ENCODE data around the gene MSH3. TPM values are rescaled to one million over a fixed set of nuclear protein-coding genes. Genes with fewer than 3 reads are reported as not detected.
"Not testable (repeated sequence)": the region's sequence is repeated elsewhere in the genome, so short reads cannot be mapped to it uniquely, and the experiment has no call there.

MSH3 gene
- polyA plus RNA-seq, 4 donors: 21.6 to 26.8 (median 21.8) TPM

DNA sequence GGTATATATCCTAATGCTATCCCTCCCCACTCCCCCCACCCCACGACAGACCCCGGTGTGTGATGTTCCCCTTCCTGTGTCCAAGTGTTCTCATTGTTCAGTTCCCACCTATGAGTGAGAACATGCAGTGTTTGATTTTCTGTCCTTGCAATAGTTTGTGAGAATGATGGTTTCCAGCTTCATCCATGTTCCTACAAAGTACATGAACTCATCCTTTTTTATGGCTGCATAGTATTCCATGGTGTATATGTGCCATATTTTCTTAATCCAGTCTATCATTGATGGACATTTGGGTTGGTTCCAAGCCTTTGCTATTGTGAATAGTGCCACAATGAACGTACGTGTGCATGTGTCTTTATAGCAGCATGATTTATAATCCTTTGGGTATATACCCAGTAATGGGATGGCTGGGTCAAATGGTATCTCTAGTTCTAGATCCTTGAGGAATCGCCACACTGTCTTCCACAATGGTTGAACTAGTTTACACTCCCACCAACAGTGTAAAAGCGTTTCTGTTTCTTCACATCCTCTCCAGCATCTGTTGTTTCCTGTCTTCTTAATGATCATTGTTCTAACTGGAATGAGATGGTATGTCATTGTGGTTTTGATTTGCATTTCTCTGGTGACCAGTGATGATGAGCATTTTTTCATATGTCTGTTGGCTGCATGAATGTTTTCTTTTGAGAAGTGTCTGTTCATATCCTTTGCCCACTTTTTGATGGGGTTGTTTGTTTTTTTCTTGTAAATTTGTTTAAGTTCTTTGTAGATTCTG, 186.8 kb downstream of the MSH3 start:
- DNase-seq (ENCODE audit: low read depth in 4 of 4, low spot score in 3 of 4): not testable (repeated sequence)

DNA sequence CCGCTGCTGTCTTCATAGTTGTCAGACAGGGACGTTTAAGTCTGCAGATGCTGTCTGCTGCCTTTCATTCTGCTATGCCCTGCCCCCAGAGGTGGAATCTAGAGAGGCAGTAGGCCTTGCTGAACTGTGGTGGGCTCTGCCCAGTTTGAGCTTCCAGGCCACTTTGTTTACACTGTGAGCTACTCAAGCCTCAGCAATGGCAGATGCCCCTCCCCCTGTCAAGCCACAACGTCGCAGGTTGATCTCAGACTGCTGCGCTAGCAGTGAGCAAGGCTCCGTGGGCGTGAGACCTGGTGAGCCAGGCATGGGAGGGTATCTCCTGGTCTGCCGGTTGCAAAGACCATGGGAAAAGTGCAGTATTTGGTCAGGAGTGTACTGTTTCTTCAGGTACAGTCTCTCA, 192.0 kb downstream of the MSH3 start:
- not testable (repeated sequence) for DNase-seq (ENCODE audit: low read depth in 4 of 4, low spot score in 3 of 4)

DNA sequence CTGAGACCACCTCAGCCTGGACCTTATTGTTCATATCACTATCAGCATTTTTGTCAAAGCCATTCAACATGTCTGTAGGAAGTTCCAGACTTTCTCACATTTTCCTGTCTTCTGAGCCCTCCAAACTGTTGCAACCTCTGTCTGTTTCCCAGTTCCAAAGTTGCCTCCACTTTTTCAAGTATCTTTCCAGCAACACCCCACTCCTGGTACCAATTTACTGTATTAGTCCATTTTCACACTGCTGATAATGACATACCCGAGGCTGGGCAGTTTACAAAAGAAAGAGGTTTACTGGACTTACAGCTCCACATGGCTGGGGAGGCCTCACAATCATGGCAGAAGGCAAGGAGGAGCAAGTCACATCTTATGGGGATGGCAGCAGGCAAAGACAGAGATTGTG, 195.7 kb downstream of the MSH3 start:
- DNase-seq (ENCODE audit: low read depth in 4 of 4, low spot score in 3 of 4): not testable (repeated sequence)

DNA sequence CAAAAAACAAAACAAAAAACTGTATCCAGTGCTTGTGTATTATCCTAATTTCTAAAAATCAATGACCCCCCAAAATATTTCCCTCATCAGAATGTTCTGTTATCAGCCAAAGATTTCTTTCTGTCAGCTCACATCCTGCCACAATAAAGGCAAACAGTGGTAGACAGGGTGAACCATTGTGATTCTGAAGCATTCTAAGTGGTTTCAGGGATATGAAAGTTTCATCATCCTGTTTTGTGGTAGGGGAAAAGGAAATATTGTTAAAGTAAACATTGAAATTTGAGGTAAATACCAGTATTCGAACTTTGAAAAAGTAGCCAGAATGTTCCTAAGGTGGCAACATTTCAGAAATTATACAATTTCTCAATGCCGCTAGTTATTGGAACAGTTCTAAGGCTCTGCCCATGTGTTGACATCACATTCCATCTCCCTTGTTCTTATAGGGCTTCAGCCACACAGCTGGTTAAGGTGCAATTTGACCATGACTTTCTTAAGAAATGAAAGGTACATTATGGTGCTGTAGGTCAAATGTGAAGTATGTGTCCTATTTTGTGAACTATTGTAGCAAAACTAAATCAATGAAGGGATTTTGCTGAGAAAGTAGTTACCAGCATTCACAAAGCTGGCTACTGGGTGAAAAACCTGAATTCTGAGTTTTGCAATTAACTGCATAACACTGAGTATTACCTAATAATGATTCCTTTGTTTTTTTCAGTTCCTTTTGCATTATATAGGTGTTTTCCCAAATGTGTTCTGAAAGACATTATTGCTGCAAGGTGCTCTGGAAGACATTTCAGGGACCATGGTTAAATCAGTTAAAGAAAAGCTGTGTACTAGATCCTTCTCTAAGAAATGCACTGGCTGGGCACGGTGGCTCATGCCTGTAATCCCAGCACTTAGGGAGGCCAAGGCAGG, 198.1 kb downstream of the MSH3 start:
- no peak for DNase-seq (ENCODE audit: low read depth in 4 of 4, low spot score in 3 of 4)

DNA sequence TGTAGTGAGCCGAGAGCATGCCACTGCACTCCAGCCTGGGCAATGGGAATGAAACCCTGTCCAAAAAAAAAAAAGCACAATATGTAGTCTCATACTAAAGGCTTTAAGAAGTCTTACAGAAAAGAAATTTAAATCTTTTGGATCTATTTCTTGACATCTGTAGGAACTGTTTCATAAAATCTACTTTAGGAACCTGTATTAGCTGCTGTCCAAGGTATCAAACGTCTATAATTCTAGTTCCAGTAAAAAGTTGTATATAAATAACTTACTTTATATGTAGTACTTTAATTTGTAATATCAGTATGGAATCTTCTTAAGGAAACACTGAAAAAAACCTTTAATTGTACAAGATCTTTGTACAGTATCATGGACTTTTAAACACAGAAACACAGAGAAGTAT, 199.0 kb downstream of the MSH3 start:
- DNase-seq (ENCODE audit: low read depth in 4 of 4, low spot score in 3 of 4): no peak

DNA sequence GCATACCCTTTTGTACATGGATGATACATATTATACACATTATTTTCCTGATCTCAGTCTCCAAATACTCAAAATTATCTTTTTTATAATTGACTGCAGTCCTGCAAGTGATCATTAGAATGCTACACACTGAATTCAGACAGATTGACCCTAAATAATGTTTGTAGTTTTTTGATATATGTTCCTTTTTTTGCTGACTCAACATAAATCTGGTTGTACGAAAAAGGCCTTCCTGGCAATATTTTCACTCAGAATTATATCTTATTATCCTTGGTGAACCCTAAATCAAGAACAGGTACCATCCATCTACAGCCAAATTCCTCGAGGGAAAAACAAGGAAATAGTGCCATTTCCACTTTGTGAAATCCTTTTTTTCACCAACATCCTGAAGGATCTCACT, 200.1 kb downstream of the MSH3 start:
- DNase-seq (ENCODE audit: low read depth in 4 of 4, low spot score in 3 of 4): no peak

DNA sequence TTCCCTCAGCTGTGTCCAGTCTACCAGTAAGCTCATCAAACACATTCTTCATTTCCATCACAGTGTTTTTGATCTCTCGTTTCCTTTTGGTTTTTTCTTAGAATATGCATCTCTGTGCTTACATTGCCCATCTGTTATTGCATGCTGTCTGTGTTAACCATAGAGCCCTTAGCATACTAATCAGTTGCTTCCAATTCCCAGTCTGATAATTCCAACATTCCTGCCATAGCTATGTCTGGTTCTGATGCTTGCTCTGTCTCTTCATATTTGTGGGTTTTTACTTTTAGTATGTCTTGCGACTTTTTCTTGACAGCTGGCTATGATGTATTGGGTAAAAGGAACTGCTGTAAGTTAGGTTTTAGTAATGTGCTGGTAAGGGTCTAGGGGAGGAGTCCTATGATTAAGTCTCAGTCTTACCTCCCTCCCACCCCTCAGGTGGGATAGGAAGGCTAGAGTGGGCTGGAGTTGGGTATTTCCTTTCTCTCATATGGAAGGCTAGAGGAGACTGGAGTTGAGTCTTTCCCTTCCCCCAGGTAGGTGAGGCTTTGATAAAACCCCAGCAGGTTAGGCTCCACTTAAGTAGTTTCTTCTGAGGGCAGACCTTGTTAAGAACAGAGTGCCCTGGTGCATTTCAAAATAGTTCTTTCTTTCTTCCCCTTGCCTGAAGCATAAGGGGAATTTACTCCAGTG, 206.6 kb downstream of the MSH3 start:
- no peak for DNase-seq (ENCODE audit: low read depth in 4 of 4, low spot score in 3 of 4)

DNA sequence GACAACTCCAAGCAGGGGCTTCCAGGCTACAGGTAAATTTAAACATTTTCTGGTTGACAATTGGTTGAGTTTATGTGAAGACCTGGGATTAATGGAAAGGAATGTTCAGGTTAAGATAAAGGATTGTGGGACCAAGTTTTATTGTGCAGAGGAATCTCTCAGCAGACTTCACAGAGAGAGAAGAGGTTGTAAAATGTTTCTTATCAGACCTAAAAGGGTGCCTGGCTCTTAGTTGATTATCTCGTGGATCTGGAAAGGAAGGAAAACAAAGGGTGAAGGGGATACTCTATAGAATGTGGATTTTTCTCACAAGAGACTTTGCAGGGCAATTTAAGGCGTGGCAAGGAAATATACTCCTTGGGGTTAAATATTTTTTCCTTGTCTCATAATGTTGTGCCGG, 209.3 kb downstream of the MSH3 start:
- DNase-seq (ENCODE audit: low read depth in 4 of 4, low spot score in 3 of 4): no peak

DNA sequence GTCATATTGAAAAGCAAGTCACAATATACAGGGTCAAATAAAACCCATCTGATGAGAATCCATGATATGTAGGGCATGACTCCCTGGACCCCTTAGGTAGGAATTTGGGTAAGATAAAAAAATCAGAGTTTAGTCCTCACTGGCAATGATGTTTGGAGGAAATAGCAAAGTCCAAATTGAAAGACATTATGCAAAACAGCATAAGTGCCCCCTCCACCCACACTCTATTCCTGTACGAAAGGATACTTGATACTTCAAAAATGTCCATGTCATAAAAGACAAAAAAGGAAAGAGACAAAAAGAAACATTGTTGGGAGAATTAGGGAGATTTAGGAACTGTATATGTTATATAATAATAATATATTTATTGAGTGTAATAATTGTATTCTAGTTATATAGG, 209.7 kb downstream of the MSH3 start:
- DNase-seq (ENCODE audit: low read depth in 4 of 4, low spot score in 3 of 4): no peak

DNA sequence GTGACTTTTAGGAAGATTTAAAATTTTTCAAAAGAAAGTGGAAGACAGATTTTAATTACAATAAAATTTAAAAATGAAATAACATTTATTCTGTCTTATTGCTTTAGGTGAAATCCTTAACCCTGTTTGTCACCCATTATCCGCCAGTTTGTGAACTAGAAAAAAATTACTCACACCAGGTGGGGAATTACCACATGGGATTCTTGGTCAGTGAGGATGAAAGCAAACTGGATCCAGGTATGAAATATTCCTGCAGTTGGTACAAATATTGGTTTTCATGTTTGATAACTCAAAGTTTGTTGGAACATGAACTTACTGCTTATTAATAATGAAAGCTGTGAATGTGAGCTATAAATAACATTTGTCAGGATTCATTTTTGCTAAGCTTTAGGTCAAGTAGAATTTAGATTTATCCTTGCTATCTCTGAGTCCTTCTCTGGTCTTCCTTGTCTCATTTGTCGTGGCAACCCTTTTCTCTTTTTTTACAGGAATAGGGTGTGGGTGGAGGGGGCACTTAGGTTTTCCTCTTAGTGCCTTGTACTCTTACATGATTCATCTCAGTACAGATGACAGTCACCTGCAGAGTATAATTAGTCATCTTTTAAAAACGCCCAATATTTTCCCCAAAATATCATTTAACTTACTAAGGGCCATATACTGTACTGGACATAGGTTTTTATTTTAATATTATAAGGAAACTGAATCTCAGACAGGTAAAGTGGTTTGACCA, 210.4 kb downstream of the MSH3 start:
- no peak for DNase-seq (ENCODE audit: low read depth in 4 of 4, low spot score in 3 of 4)

DNA sequence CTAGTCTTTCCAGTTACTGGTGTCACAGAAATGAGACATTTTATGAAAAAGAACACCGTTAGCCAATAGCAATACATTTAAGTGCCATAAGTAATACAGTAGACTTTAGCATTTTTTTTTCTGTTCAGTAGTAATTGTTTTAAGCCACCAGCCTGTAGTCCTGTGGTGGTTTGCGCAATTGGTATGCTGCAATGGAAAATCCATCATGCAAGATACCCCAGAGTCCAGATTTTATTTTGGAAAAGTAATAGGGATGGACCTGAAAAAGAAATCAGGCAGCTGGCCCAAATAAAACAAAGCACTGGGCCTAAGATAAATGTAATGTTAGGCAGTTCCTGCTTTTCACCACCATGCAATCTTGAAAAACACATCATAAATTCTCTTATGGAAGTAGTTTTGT, 211.1 kb downstream of the MSH3 start:
- DNase-seq (ENCODE audit: low read depth in 4 of 4, low spot score in 3 of 4): no peak

DNA sequence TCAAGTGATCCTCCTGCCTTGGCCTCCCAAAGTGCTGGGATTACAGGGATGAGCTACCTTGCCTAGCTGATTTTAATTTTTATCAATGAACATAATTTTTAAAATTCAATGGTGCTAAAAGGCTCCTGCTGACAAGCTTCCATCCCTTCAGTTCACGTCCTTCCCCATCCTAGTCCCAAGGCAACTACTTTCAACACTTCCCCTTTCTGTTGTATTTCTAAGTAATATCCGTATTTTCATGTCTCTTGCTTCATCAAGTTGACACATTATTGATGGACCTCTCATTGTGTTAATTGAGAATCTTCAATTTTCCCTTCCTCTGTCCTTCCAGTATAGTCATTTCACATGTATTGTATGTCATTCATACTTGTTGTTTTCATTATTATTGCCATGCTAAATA, 211.9 kb downstream of the MSH3 start:
- DNase-seq (ENCODE audit: low read depth in 4 of 4, low spot score in 3 of 4): no peak

DNA sequence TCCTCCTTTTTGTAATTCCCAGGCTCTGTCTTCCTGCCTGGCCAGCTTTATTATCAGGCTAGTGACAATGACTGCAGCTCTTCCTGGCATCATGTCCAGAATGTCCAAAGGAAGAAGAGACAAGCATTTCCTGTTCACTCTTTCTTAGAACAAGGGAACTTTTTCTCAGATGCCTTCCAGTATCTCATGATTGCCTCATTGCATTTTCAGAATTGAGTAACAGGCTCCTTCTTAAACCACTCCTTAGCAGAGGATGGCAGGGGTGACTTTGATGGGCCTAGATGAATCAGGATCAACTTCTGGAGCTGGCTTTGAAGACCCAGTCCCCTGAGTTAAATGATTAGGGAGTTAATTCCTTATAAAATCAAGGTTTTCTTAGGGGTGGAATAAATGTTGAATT, 212.8 kb downstream of the MSH3 start:
- DNase-seq (ENCODE audit: low read depth in 4 of 4, low spot score in 3 of 4): no peak

DNA sequence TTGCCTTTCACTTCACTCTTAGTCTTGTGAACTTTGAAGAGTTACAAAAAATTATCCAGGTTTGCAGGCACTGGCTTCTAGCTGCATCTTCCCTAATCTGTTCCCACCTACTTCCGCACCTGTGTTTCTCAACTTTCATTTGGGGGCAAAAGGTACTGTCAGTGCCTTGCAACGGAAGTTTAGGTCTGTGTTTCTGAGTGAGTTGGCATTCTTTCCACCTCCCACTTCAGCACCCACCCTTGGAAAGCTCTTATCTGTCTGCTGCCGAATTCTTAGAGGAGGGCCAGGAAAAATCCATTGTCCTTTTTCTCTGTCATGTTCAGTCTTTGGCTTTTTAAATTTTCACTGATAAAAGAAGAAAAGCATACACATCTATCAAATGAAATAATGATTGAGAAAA, 216.0 kb downstream of the MSH3 start:
- DNase-seq (ENCODE audit: low read depth in 4 of 4, low spot score in 3 of 4): no peak

DNA sequence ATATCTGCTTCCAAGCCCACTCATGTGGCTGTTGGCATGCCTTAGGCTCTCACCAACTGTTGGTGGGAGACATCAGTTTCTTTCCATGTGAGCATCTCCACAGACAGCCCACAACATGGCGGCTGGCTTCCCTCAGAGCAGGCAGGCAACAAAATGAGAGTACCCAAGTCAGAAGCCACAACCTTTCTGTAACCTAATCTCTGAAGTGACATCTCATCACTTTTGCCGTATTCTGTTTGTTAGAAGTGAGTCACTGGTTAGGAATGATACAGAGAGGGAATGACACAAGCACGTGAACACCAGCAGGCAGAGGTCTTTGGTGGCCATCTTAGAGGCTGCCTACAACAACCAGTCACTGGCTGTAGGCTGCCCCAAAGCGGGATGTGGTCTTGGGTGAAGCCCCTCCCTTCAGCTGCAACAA, 217.1 kb downstream of the MSH3 start:
- DNase-seq (ENCODE audit: low read depth in 4 of 4, low spot score in 3 of 4): no peak

DNA sequence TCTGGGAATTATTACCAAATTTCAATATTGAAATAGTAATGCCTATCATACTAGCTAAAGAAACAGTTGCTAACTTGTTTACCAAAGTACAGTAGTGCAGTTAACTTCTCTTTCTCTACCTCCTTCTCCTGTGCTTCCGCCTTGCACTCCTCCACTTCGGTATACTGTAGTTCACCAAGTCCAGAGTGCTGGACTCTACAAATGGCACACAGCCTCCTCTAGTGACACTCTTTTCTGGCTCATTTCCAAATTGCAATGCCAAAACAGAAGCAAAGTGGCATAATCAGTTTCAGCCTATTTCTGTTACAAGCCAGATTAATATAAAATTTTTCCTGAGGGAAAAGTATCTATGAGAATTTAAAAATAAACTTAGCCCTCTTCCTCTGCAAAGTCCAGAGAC, 219.7 kb downstream of the MSH3 start:
- no peak for DNase-seq (ENCODE audit: low read depth in 4 of 4, low spot score in 3 of 4)

DNA sequence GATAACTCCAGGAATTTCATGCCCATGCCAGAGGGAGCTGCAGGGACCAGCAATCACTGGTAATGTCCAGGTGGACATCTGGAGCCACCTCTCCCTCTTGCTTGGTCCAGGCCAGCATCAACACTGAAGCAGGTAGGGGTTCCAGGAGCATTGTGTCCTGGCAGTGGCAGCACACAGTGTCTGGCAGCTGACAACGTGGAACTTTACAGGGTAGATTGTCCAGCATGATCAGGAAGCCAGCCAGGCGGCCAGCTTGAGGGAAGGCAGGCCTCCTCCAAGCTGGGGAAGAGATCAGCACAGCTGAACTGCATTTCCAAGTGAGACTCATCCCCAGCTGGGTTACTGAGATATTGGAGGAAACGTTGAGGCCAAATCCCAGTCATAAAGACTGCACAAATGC, 223.1 kb downstream of the MSH3 start:
- no peak for DNase-seq (ENCODE audit: low read depth in 4 of 4, low spot score in 3 of 4)

DNA sequence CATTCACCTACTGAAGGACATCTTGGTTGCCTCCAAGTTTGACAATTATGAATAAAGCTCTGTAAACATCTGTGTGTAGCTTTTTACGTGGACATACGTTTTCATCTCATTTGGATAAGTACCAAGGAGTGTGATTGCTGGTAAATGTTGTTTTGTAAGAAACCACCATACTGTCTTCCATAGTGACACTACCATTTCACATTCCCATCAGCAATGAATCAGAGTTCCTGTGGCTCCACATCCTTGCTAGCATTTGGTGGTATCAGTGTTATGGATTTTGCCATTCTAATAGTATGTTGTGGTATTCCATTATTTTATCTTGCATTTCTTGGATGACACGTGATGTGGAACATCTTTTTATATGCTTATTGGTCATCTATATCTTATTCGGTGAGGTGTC, 227.3 kb downstream of the MSH3 start:
- DNase-seq (ENCODE audit: low read depth in 4 of 4, low spot score in 3 of 4): no peak

DNA sequence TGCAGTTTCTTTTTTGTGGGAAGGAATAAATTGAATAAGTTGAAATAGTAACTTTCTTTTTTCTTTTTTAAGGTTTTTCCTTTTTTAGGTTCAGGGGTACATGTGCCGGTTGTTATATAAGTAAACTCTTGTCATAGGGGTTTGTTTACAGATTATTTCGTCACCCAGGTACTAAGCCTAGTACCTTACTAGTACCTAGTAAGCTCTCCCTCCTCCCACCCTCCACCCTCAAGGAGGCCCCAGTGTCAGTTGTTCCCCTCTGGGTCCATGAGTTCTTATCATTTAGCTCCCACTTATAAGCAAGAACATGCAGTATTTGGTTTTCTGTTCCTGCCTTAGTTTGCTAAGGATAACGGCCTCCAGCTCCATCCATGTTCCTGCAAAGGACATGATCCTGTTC, 228.9 kb downstream of the MSH3 start:
- not testable (repeated sequence) for DNase-seq (ENCODE audit: low read depth in 4 of 4, low spot score in 3 of 4)

DNA sequence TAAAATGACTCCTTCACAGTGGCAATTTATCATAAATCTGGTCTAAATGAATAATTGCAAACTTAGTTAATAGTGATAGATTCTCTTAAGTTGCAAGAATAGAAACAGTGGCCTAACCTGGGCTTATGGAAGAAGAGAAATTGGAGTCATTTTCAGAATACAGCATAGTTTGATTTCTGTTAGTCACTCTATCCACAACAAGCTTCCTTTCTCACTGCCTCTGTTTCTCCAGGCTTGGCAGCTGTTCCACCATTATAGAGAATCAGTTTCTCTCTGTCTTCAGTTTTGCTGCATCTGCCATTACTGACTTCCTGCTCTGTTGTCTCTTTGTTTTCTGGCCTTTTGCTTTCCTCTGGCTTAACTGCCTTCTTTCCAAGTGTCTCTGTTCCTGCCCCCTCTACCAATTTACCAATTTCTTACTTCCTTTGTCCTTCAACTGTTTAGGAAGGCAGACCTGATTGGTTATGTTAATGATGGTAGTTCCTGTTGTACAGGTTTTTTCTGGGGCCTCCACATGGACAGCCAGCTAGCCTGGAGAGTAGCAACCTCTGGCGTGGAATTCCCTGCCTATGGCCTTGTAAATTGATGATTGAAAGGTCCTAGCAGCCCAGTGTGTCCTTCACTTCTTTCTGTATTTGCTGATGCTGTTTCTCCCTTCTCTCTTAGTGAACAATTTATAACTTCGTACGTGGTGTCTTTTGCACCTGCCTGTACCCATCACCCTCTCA, 229.8 kb downstream of the MSH3 start:
- DNase-seq (ENCODE audit: low read depth in 4 of 4, low spot score in 3 of 4): no peak
